Adipose tissue (tissue), 3 donors: ENCODE data around the gene ELAVL2. TPM values are rescaled to one million over a fixed set of nuclear protein-coding genes. Genes with fewer than 3 reads are reported as not detected.

ENCODE experiments used
- H3K27ac ChIP-seq: one replicate; pipeline ENCODE4 v1.5.1; 2013; ENCODE audit warnings: low read depth, low read length
- WGBS, 3 donors: extraction: QIAGEN DNeasy Blood & Tissue Kit; methylation state at CpG; one replicate each; pipeline ENCODE4 v1.1.7; 2013; 5-methylcytosine and 5-hydroxymethylcytosine counted together
- polyA plus RNA-seq, 3 donors: library from polyadenylated mRNA; stranded (reverse); fragments of 200-250 nt; gene quantifications; one replicate each; pipeline ENCODE4 v1.2.3, GENCODE V29; 2013
- donor health status: healthy with polysubstance abuse.
- donor health status: Bipolar disorder and iron deficiency.
- donor health status: healthy.

ELAVL2 gene
- polyA plus RNA-seq, 3 donors = 0.01 TPM; not detected in 2

DNA sequence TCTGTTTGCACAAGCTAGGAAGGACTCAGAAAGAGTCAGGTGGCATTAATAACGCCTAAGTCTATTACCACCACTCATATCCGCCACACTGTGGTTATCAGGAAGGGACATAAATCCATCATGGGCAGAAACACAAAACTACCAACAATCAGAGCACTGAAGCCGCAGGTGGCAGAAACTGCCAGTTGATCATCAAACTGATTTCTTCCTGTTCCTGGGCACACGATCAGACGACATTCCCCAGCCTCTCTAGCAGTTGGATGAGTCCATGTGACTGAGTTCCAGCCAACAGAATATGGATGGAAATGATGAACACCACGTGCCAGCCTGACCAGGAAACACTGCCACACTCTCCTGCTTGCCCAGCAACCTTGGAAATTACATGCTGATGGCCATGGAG lies 181.7 kb downstream of the ELAVL2 start:
- 51 to 66% (median 52%) methylated on average over 6 of the region's 6 CpGs for WGBS, 3 donors
- no peak overlapping the region for H3K27ac ChIP-seq

DNA sequence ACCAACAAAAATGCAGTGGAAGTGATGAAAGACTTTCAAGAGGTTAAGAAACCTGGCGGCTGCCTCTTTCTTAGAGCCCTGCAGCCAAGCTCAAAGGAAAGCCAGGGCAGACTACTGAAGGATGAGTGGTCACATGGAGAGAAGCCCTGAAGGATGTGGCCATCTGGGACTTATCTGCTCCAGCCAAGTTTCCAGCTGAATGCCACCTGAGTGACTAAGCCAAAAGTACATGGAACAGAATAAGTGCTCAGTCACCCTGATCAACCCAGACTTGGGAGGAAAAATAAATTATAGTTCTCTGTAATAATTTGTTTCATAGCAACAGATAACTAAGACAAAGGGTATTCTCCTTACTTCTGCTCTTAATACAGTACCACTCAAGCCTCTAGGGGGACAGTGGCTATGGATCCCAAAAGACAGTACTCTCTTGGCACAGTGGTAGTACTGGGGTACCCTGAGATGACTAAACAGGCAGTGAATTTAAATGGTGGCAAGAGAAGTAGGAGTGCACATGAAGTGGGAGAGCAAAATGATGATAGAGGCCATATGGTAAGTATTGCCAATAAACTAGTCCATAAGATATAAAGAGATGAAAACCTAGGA lies 182.3 kb downstream of the ELAVL2 start:
- WGBS, 3 donors = 77 to 88% (median 79%) methylated on average over 1 of the region's 1 CpG
- no peak overlapping the region for H3K27ac ChIP-seq
